HepG2 (cell line): ENCODE results near the gene MTRF1. TPM values are rescaled to one million over a fixed set of nuclear protein-coding genes. Genes with fewer than 3 reads are reported as not detected.

Source experiments
- CHCHD3 ChIP-seq: sonication (generic); formaldehyde crosslinking; IDR thresholded peaks from 2 replicates; pipeline ENCODE4 v1.8.0; 2022; ENCODE audit warnings: mild to moderate bottlenecking, missing genetic modification reagents, moderate library complexity
- CREB1 ChIP-seq, 2 experiments: fragments of 450-650 bp in 1 of 2; IDR thresholded peaks; 2 replicates each; pipeline ENCODE4 v1.6.1; 2016 to 2017; ENCODE audit warnings: control low read depth in 1 of 2, mild to moderate bottlenecking in 1 of 2, missing compliant biosample characterization in 1 of 2, missing genetic modification characterization in 1 of 2
- GABPA ChIP-seq, 2 experiments: IDR thresholded peaks; 2 replicates each; pipeline ENCODE4 v1.6.1; 2011 to 2016; ENCODE audit warnings: low read depth in 2 of 2, low read length in 1 of 2, missing biosample characterization in 1 of 2, missing genetic modification characterization in 1 of 2
- GMEB2 ChIP-seq: IDR thresholded peaks from 2 replicates; pipeline ENCODE4 v1.6.1; 2016; ENCODE audit warnings: missing biosample characterization, missing genetic modification reagents, low read depth
- HMGA1 ChIP-seq: sonication (generic); formaldehyde crosslinking; conservative IDR thresholded peaks from 2 replicates; pipeline ENCODE4 v1.4.0; 2020; ENCODE audit warnings: missing genetic modification reagents
- HNF1B ChIP-seq: sonication (generic); formaldehyde crosslinking; IDR thresholded peaks from 2 replicates; pipeline ENCODE4 v1.5.1; 2020; ENCODE audit warnings: mild to moderate bottlenecking, moderate library complexity, missing genetic modification reagents
- IRX3 ChIP-seq: sonication (generic); formaldehyde crosslinking; IDR thresholded peaks from 2 replicates; pipeline ENCODE4 v1.8.1; 2023; ENCODE audit warnings: mild to moderate bottlenecking, low read depth, missing genetic modification reagents, borderline replicate concordance
- KDM4B ChIP-seq: sonication (generic); formaldehyde crosslinking; IDR thresholded peaks from 2 replicates; pipeline ENCODE4 v1.4.0; 2020; ENCODE audit warnings: missing genetic modification reagents
- MAFG ChIP-seq: sonication (generic); formaldehyde crosslinking; IDR thresholded peaks from 2 replicates; pipeline ENCODE4 v1.5.1; 2020; ENCODE audit warnings: mild to moderate bottlenecking, missing genetic modification reagents
- PHB2 ChIP-seq: fragments of 450-650 bp; IDR thresholded peaks from 2 replicates; pipeline ENCODE4 v1.6.1; 2018; ENCODE audit not compliant: partially characterized antibody
- PHF8 ChIP-seq: sonication (generic); formaldehyde crosslinking; IDR thresholded peaks from 2 replicates; pipeline ENCODE4 v1.5.0; 2020; ENCODE audit warnings: missing genetic modification reagents
- RARA ChIP-seq: IDR thresholded peaks from 2 replicates; pipeline ENCODE4 v1.6.1; 2016; ENCODE audit warnings: missing genetic modification reagents, missing compliant biosample characterization
- RBAK ChIP-seq: sonication (generic); formaldehyde crosslinking; IDR thresholded peaks from 2 replicates; pipeline ENCODE4 v1.5.1; 2020; ENCODE audit warnings: mild to moderate bottlenecking, missing genetic modification reagents
- RFXANK ChIP-seq: IDR thresholded peaks from 2 replicates; pipeline ENCODE4 v1.6.1; 2016
- SAP130 ChIP-seq: IDR thresholded peaks from 2 replicates; pipeline ENCODE4 v1.6.1; 2016; ENCODE audit warnings: low read depth
- SCMH1 ChIP-seq: sonication (generic); formaldehyde crosslinking; IDR thresholded peaks from 2 replicates; pipeline ENCODE4 v1.9.0; 2021; ENCODE audit warnings: missing genetic modification reagents, mild to moderate bottlenecking, borderline replicate concordance
- SIN3B ChIP-seq: fragments of 150-350 bp; IDR thresholded peaks from 2 replicates; pipeline ENCODE4 v1.6.1; 2014; ENCODE audit warnings: low read length
- SNAI1 ChIP-seq: sonication (generic); formaldehyde crosslinking; IDR thresholded peaks from 2 replicates; pipeline ENCODE4 v1.5.0; 2020; ENCODE audit warnings: mild to moderate bottlenecking, missing genetic modification reagents, borderline replicate concordance
- TBX3 ChIP-seq: fragments of 450-650 bp; IDR thresholded peaks from 2 replicates; pipeline ENCODE4 v1.6.1; 2017; ENCODE audit warnings: antibody characterized with exemption, mild to moderate bottlenecking, inconsistent platforms, borderline replicate concordance
- ZBTB7B ChIP-seq: sonication (generic); formaldehyde crosslinking; IDR thresholded peaks from 2 replicates; pipeline ENCODE4 v1.4.0; 2020; ENCODE audit warnings: missing genetic modification reagents
- ZNF10 ChIP-seq: sonication (generic); formaldehyde crosslinking; IDR thresholded peaks from 2 replicates; pipeline ENCODE4 v1.4.0; 2020; ENCODE audit warnings: mild to moderate bottlenecking, low read depth, missing genetic modification reagents, borderline replicate concordance
- ZNF230 ChIP-seq: sonication (generic); formaldehyde crosslinking; IDR thresholded peaks from 2 replicates; pipeline ENCODE4 v1.4.0; 2020; ENCODE audit warnings: mild to moderate bottlenecking, missing genetic modification reagents
- ZNF296 ChIP-seq: sonication (generic); formaldehyde crosslinking; conservative IDR thresholded peaks from 2 replicates; pipeline ENCODE4 v1.5.0; 2020; ENCODE audit warnings: mild to moderate bottlenecking, missing genetic modification reagents
- ZNF484 ChIP-seq: sonication (generic); formaldehyde crosslinking; IDR thresholded peaks from 2 replicates; pipeline ENCODE4 v1.5.1; 2020; ENCODE audit warnings: mild to moderate bottlenecking, low read depth, missing genetic modification reagents, borderline replicate concordance
- ZNF678 ChIP-seq: sonication (generic); formaldehyde crosslinking; IDR thresholded peaks from 2 replicates; pipeline ENCODE4 v1.4.0; 2020; ENCODE audit warnings: mild to moderate bottlenecking, missing genetic modification reagents
- polyA plus RNA-seq, 8 experiments: library from polyadenylated mRNA; depleted of rRNA in 3 of 8; stranded (reverse) in 7 of 8; unstranded in 1 of 8; fragments of >200 nt; fragmentation: Illumina TruSeq in 4 of 8; extraction: Trizol in 4 of 8; gene quantifications; 2 replicates each; pipeline versions ENCODE4 v1.2.1 to v1.2.3, GENCODE V29; 2011 to 2016; ENCODE audit warnings: low read depth in 4 of 8, missing spikeins in 1 of 8, mixed read lengths in 1 of 8; ENCODE audit not compliant: insufficient read depth in 1 of 8
- total RNA-seq, 5 experiments: library from RNA; depleted of rRNA; stranded (reverse); fragments of >200 nt; fragmentation: Illumina TruSeq; extraction: Trizol; gene quantifications; 2 replicates each; pipeline ENCODE4 v1.2.3, GENCODE V29; 2016; ENCODE audit warnings: low read depth in 1 of 5
- TF ChIP-seq, protein P1 (sequence below): sonication (generic); formaldehyde crosslinking; IDR thresholded peaks from 2 replicates; pipeline ENCODE4 v1.8.0; 2022; ENCODE audit warnings: missing genetic modification reagents, mild to moderate bottlenecking, inconsistent platforms, borderline replicate concordance
- TF ChIP-seq, protein P2 (sequence below): sonication (generic); formaldehyde crosslinking; IDR thresholded peaks from 2 replicates; pipeline ENCODE4 v1.9.0; 2022; ENCODE audit warnings: missing genetic modification reagents, mild to moderate bottlenecking, borderline replicate concordance

MTRF1 gene
- total and polyA plus RNA-seq, 2 of the 13 experiments (the other 11 are each of a cell fraction or from before 2014, with no cell fraction given): 21.6 to 27.2 TPM

DNA sequence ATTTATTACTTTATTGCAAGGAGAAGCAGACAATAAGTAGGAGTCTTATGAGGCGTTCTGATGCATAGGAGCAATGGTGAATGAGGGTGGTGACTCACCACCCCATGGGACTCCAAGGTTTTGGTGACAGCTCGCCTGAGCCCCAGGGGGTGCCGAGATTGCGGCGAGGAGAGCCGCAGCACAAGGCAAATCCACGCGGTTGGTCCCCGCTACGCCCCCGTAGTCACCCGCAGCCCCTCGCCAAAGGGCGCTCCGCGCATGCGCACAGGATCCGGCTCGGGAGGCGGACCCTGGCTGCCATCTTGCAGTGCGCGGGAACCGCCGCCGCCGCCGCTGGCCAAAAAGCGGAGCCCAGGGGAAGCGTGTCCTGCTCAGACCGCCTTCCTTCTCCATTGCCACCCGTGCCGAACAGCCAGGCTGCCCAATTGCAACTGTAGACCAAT is 47.6 kb upstream of the MTRF1 start, which contains the start of gene NAA16 (continued):
- TF ChIP-seq HNF1B: 0 out of 2 replicates have a peak, but pooled peaks have one; percentile 17
- no peak for TF ChIP-seq SIN3B
- no peak for TF ChIP-seq IRX3 (CRISPR knock-in tag)
- no peak for TF ChIP-seq PHB2
- TF ChIP-seq, protein P1, sequence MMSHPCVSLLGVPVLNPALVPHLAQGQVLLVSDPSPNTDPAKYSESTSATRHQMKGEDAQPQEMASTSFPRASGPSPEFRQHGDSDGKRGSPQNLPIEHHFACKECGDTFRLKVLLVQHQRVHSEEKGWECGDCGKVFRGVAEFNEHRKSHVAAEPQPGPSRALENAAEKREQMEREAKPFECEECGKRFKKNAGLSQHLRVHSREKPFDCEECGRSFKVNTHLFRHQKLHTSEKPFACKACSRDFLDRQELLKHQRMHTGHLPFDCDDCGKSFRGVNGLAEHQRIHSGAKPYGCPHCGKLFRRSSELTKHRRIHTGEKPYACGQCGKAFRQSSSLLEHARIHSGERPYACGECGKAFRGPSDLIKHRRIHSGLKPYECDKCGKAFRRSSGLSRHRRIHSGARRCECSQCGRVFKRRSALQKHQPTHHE (CRISPR knock-in tag): no peak
- TF ChIP-seq MAFG: no peak
- peak; percentile 51; the same call in 1 of the 2 replicates for TF ChIP-seq KDM4B (CRISPR knock-in tag)
- TF ChIP-seq SAP130: peak; percentile 63
- TF ChIP-seq SCMH1: no peak
- no peak for TF ChIP-seq CHCHD3 (CRISPR knock-in tag)
- TF ChIP-seq HMGA1 (CRISPR knock-in tag): no peak
- no peak for TF ChIP-seq TBX3
- no peak for TF ChIP-seq GMEB2 (CRISPR knock-in tag)
- no peak for TF ChIP-seq ZNF484 (CRISPR knock-in tag)
- TF ChIP-seq, protein P2, sequence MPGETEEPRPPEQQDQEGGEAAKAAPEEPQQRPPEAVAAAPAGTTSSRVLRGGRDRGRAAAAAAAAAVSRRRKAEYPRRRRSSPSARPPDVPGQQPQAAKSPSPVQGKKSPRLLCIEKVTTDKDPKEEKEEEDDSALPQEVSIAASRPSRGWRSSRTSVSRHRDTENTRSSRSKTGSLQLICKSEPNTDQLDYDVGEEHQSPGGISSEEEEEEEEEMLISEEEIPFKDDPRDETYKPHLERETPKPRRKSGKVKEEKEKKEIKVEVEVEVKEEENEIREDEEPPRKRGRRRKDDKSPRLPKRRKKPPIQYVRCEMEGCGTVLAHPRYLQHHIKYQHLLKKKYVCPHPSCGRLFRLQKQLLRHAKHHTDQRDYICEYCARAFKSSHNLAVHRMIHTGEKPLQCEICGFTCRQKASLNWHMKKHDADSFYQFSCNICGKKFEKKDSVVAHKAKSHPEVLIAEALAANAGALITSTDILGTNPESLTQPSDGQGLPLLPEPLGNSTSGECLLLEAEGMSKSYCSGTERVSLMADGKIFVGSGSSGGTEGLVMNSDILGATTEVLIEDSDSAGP (CRISPR knock-in tag): peak; percentile 57; the same call in 1 of the 2 replicates
- peak; percentile 86; the same call in 1 of the 2 replicates for TF ChIP-seq PHF8 (CRISPR knock-in tag)
- TF ChIP-seq GABPA (IDR thresholded peaks at IDR 0.05; ENCODE audit: low read depth, low read length): no peak
- TF ChIP-seq GABPA (CRISPR knock-in tag; IDR thresholded peaks at IDR 0.05; ENCODE audit: low read depth): no peak
- peak; percentile 57 for TF ChIP-seq ZBTB7B
- TF ChIP-seq RBAK (CRISPR knock-in tag): no peak
- TF ChIP-seq CREB1 (IDR thresholded peaks at IDR 0.05): no peak
- no peak for TF ChIP-seq CREB1 (CRISPR knock-in tag; IDR thresholded peaks at IDR 0.05)
- TF ChIP-seq RFXANK (CRISPR knock-in tag): no peak
- TF ChIP-seq ZNF296 (CRISPR knock-in tag): no peak; the same call in 1 of the 2 replicates
- no peak; the same call in 1 of the 2 replicates for TF ChIP-seq ZNF230 (CRISPR knock-in tag)
- no peak for TF ChIP-seq SNAI1 (CRISPR knock-in tag)
- no peak for TF ChIP-seq ZNF10 (CRISPR knock-in tag)
- TF ChIP-seq ZNF678 (CRISPR knock-in tag): no peak
- no peak for TF ChIP-seq RARA (CRISPR knock-in tag)
